Measurements from ENCODE around the gene TTC34.

TTC34 gene

DNA sequence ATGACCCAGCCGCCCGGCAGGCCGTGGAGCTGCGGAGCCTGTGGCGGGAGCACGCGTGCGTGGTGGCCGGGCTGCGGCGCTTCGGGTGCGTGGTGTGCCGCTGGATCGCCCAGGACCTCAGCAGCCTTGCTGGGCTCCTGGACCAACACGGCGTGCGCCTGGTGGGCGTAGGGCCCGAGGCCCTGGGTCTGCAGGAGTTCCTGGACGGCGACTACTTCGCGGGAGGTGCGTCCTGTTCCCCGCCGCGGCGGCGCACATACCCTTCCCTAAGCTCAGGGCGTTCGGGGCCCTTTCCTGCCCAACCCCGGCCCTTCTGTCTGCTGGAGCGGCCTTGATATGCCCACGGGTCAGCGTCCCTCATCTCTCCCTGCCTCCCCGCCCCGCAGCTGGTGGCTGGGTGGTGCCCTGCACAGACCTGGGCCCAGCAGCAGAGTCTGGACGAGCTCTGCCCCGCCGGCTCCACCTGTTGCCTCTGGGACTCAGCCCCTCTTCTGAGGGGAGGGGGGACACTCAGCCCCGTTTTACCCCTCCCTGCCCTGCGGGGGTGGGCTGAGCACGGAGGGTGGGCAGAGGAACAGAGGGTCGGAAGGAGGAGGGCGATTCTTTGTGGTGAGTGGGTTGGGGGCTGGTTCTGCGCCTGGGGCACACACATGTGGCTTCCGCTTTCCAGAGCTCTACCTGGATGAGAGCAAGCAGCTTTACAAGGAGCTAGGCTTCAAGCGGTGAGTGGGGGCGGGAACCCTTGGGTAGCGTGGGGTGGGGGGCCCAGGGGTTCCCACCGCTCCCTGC lies 214.2 kb downstream of the TTC34 start:
- Histone ChIP-seq H3K79me2 (no peaks in the 10 kb centered on the region), H3K9me3 (ENCODE audit: control insufficient read depth, low read length) (no peaks in the 10 kb centered on the region), H3K4me3 (ENCODE audit: low read depth, low read length) (peak overlapping the region; percentile 89), H3K4me1 (peaks cover 7% of the 10 kb centered on the region), H3K27ac (no peak overlapping the region), H3K36me3 (ENCODE audit: control insufficient read depth, insufficient read depth, low read length) (no peaks in the 10 kb centered on the region), H3K9ac (no peak overlapping the region), H3K27me3 (ENCODE audit: control insufficient read depth, insufficient read depth, low read length) (no peaks in the 10 kb centered on the region), H3K4me2 (ENCODE audit: low read length) (peak overlapping the region; percentile 78), H2AFZ (peak overlapping the region; percentile 46)
- TF ChIP-seq CTCF (IDR thresholded peaks at IDR 0.05), result no peak

GRCh38 chr1:2586154-2587070 lies 215.1 kb downstream of the TTC34 start, which contains the start of gene PRXL2B:
PRXL2B (plus strand) TSS chr1:2586777; CDS start chr1:2586886, 109 bp downstream.
- Histone ChIP-seq H3K79me2 (no peaks in the 10 kb centered on the region), H3K27ac (peak within 1 kb of the TSS; percentile 90), H3K36me3 (ENCODE audit: control insufficient read depth, insufficient read depth, low read length) (no peaks in the 10 kb centered on the region), H3K4me3 (ENCODE audit: low read depth, low read length) (peak within 1 kb of the TSS; percentile 89), H3K9ac (peak within 1 kb of the TSS; percentile 35), H3K4me1 (peaks cover 7% of the 10 kb centered on the region), H3K4me2 (ENCODE audit: low read length) (peak within 1 kb of the TSS; percentile 98), H3K27me3 (ENCODE audit: control insufficient read depth, insufficient read depth, low read length) (no peaks in the 10 kb centered on the region), H2AFZ (peak within 1 kb of the TSS; percentile 61), H3K9me3 (ENCODE audit: control insufficient read depth, low read length) (no peaks in the 10 kb centered on the region)
- TF ChIP-seq CTCF (IDR thresholded peaks at IDR 0.05), result no peak

All from parathyroid adenoma (tissue), 2 donors.